ENCODE measurements around the gene P2RX5. TPM values are rescaled to one million over a fixed set of nuclear protein-coding genes. Genes with fewer than 3 reads are reported as not detected.

Gene P2RX5
- total and polyA plus RNA-seq, 2 experiments from 2014 or later, result 0.09 to 0.46 TPM

GRCh38 chr17:3679531-3680126 lies 16.3 kb downstream of the P2RX5 start:
- no peaks in the 10 kb centered on the region for H3K4me1 ChIP-seq (ENCODE audit: low read depth)
- no peak for DNase-seq (ENCODE audit: low read depth in 1 of 2, low spot score in 1 of 2)
- H3K9me3 ChIP-seq (ENCODE audit: low read depth), result no peaks in the 10 kb centered on the region
- H3K4me3 ChIP-seq, result no peak overlapping the region
- H3K36me3 ChIP-seq, result no peaks in the 10 kb centered on the region
- TF ChIP-seq, protein P1, sequence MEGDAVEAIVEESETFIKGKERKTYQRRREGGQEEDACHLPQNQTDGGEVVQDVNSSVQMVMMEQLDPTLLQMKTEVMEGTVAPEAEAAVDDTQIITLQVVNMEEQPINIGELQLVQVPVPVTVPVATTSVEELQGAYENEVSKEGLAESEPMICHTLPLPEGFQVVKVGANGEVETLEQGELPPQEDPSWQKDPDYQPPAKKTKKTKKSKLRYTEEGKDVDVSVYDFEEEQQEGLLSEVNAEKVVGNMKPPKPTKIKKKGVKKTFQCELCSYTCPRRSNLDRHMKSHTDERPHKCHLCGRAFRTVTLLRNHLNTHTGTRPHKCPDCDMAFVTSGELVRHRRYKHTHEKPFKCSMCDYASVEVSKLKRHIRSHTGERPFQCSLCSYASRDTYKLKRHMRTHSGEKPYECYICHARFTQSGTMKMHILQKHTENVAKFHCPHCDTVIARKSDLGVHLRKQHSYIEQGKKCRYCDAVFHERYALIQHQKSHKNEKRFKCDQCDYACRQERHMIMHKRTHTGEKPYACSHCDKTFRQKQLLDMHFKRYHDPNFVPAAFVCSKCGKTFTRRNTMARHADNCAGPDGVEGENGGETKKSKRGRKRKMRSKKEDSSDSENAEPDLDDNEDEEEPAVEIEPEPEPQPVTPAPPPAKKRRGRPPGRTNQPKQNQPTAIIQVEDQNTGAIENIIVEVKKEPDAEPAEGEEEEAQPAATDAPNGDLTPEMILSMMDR (IDR thresholded peaks at IDR 0.05; ENCODE audit: low read depth, low read length), result no peak
- H3K27ac ChIP-seq, result no peak overlapping the region
- no peaks in the 10 kb centered on the region for H3K27me3 ChIP-seq

DNA sequence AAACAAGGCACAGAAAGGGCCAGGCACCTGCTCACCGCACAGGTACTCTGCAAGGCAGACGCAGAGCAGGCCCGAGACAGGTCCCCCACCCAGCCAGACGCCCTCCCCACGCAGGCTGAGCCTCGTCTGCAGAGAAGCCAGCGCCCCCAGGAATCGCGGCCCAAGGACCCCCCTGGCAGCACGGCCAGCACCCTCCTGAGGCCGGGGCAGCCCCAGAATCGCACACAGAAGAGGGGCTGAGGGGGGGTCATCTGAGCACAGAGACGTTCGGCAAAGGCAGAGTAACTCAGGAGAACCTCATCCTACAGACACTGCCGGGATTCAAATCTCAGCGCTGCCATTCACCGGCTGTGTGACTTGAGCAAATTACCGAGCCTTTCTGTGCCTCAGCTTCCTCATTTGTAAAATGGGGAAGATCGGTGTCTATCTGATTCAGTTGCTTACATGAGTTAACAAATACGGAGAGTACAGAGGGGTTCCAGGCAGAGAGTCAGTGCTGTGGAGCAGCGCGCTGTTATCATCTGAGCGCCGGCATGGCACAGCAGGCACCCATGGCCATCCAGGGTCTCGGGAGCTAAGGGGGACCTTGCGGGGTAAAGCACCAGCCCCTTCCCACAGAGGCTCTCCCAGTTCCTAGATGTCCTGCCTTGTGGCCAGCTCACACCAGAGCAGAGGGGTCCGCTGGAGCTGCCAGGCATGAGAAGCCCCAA lies 17.0 kb downstream of the P2RX5 start:
- Histone ChIP-seq H3K9me3 (ENCODE audit: low read depth) (no peaks in the 10 kb centered on the region), H3K4me1 (ENCODE audit: low read depth) (no peaks in the 10 kb centered on the region), H3K36me3 (no peaks in the 10 kb centered on the region), H3K27ac (no peak overlapping the region), H3K27me3 (no peaks in the 10 kb centered on the region), H3K4me3 (no peak overlapping the region)
- TF ChIP-seq, protein P1 (IDR thresholded peaks at IDR 0.05; ENCODE audit: low read depth, low read length), result no peak
- DNase-seq (ENCODE audit: low read depth in 1 of 2, low spot score in 1 of 2), result no peak

GRCh38 chr17:3678095-3678820 lies 17.7 kb downstream of the P2RX5 start:
- Histone ChIP-seq H3K27me3 (no peaks in the 10 kb centered on the region), H3K9me3 (ENCODE audit: low read depth) (no peaks in the 10 kb centered on the region), H3K36me3 (no peaks in the 10 kb centered on the region), H3K27ac (no peak overlapping the region), H3K4me3 (no peak overlapping the region), H3K4me1 (ENCODE audit: low read depth) (no peaks in the 10 kb centered on the region)
- TF ChIP-seq, protein P1 (IDR thresholded peaks at IDR 0.05; ENCODE audit: low read depth, low read length), result no peak
- no peak for DNase-seq (ENCODE audit: low read depth in 1 of 2, low spot score in 1 of 2)

- Histone ChIP-seq H3K9me3 (ENCODE audit: low read depth) (no peaks in the 10 kb centered on the region), H3K36me3 (no peaks in the 10 kb centered on the region), H3K27me3 (no peaks in the 10 kb centered on the region), H3K4me3 (no peak overlapping the region), H3K27ac (no peak overlapping the region), H3K4me1 (ENCODE audit: low read depth) (no peaks in the 10 kb centered on the region)
- no peak for DNase-seq (ENCODE audit: low read depth in 1 of 2, low spot score in 1 of 2)
- TF ChIP-seq, protein P1 (IDR thresholded peaks at IDR 0.05; ENCODE audit: low read depth, low read length), result no peak
Observed at GRCh38 chr17:3675886-3676285, 20.1 kb downstream of the P2RX5 start.

DNA sequence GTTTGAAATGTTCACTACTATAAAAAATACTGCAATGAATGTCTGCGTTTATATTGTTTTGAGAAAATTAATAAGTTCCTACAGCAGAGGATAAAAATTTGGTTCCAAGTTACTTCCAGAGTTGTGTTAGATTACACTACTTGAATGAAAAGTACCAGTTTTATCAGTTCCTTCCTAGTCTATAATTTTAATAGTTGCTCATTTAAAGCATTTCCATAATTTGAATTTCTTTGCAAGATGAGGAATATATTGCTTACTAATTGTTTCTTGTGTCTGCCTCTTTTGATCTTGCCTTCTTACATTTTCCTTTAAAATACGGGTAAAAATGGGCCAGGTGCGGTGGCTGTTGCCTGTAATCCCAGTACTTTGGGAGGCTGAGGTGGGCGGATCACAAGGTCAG lies 23.4 kb downstream of the P2RX5 start:
- Histone ChIP-seq H3K36me3 (no peaks in the 10 kb centered on the region), H3K4me1 (ENCODE audit: low read depth) (no peaks in the 10 kb centered on the region), H3K27ac (no peak overlapping the region), H3K27me3 (no peaks in the 10 kb centered on the region), H3K4me3 (no peak overlapping the region), H3K9me3 (ENCODE audit: low read depth) (no peaks in the 10 kb centered on the region)
- TF ChIP-seq, protein P1 (IDR thresholded peaks at IDR 0.05; ENCODE audit: low read depth, low read length), result no peak
- DNase-seq (ENCODE audit: low read depth in 1 of 2, low spot score in 1 of 2), result no peak

All from cardiac muscle cell (in vitro differentiated cells and primary cell).